Thoracic aorta (tissue), 2 donors: ENCODE data around the gene PLXDC2. TPM values are rescaled to one million over a fixed set of nuclear protein-coding genes. Genes with fewer than 3 reads are reported as not detected.

Experiments
- ATAC-seq: fragments of 150-250 bp; one replicate; pipeline ENCODE4 v1.8.0; 2017; ENCODE audit warnings: low read depth; ENCODE audit not compliant: insufficient number of reproducible peaks, low FRiP score
- DNase-seq: peaks from one replicate; pipeline ENCODE4 v3.0.0-alpha.2; 2020; ENCODE audit warnings: low spot score
- H3K27ac ChIP-seq, 2 donors: fragments of 200-600 bp; sonication (generic); 1 replicate in 1 of 2; 2 replicates in 1 of 2; pipeline ENCODE4 v1.5.1; 2016; ENCODE audit warnings: mild to moderate bottlenecking in 2 of 2, moderate library complexity in 2 of 2
- H3K27me3 ChIP-seq: fragments of 200-600 bp; sonication (generic); replicated peaks from 2 replicates; pipeline ENCODE4 v1.6.0; 2016; ENCODE audit warnings: mild to moderate bottlenecking; ENCODE audit not compliant: insufficient read depth
- H3K36me3 ChIP-seq: fragments of 200-600 bp; sonication (generic); one replicate; pipeline ENCODE4 v1.5.1; 2016
- H3K4me1 ChIP-seq, 2 donors: fragments of 200-600 bp; sonication (generic); 1 replicate in 1 of 2; 2 replicates in 1 of 2; pipeline versions ENCODE4 v1.5.1 to v1.6.0; 2016; ENCODE audit warnings: low read depth in 2 of 2, mild to moderate bottlenecking in 1 of 2; ENCODE audit not compliant: control insufficient read depth in 1 of 2
- H3K4me3 ChIP-seq: fragments of 200-600 bp; sonication (generic); 2 replicates; pipeline ENCODE4 v1.5.1; 2016; ENCODE audit warnings: mild to moderate bottlenecking
- H3K9me3 ChIP-seq: fragments of 200-600 bp; sonication (generic); 2 replicates; pipeline ENCODE4 v1.5.1; 2016
- total RNA-seq, 2 donors: library from RNA; depleted of rRNA; stranded (reverse); fragments of >200 nt; gene quantifications; one replicate each; pipeline versions ENCODE4 v1.1.0 to v1.2.3, GENCODE V29; 2016
- TF ChIP-seq, protein P1 (sequence below): fragments of 200-600 bp; sonication (generic); IDR thresholded peaks from one replicate; pipeline ENCODE4 v1.5.1; 2019; ENCODE audit warnings: antibody characterized with exemption

The PLXDC2 gene
- total RNA-seq, 2 donors from 2014 or later: 105 to 155 TPM

GRCh38 chr10:20109613-20110012 is 293.4 kb downstream of the PLXDC2 start:
- no peak for DNase-seq
- TF ChIP-seq, protein P1, sequence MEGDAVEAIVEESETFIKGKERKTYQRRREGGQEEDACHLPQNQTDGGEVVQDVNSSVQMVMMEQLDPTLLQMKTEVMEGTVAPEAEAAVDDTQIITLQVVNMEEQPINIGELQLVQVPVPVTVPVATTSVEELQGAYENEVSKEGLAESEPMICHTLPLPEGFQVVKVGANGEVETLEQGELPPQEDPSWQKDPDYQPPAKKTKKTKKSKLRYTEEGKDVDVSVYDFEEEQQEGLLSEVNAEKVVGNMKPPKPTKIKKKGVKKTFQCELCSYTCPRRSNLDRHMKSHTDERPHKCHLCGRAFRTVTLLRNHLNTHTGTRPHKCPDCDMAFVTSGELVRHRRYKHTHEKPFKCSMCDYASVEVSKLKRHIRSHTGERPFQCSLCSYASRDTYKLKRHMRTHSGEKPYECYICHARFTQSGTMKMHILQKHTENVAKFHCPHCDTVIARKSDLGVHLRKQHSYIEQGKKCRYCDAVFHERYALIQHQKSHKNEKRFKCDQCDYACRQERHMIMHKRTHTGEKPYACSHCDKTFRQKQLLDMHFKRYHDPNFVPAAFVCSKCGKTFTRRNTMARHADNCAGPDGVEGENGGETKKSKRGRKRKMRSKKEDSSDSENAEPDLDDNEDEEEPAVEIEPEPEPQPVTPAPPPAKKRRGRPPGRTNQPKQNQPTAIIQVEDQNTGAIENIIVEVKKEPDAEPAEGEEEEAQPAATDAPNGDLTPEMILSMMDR: no peak

DNA sequence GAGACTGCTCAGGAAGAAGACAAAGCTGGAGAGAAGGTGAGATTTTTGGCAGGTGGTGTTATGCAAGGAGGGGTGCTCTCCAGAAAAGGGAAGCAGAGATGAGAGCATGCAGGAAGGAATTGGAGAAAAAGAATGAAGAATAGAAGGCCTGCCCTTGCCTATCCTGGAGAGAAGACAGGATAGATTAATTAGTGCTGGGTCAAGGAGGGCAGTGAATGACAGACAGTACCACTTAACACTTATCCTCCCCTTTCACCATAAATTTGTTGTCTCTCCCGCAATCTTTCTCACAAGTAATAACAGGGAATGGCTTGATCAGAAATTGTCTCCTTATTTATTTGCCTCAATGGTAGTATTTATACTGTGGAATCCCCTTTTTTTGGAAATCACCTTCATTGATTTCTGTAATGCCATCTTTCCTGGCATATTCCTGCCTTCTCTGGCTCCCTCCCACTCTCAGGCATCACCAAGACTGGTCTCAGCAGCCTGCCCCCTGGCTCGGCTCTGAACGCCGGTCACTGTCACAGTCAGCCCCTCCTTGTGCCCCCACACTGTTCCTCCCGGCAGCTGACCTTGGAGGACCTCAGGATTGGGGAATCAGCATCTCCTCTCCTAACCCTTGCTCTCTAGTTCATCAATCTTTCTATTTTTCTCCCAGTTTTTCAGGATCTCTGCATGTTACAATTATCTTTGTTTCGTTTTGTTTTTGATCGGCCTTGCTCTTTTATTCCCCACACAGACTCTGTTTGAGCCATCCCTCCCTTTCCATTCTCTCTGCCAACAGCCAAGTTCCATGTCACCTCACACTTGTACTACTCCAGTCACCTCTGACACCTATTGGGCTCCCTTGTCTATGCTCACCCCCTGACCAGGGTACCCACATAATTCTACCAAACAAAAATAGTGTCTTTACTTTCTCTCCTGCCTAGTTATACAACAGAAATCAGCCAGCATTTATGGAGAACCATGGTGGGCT is 294.2 kb downstream of the PLXDC2 start:
- ATAC-seq: no peak
- Histone ChIP-seq H3K27ac (no peak overlapping the region), H3K4me3 (peak overlapping the region; percentile 22), H3K36me3 (no peaks in the 10 kb centered on the region), H3K9me3 (no peaks in the 10 kb centered on the region), H3K4me1 (no peaks in the 10 kb centered on the region), H3K27me3 (no peaks in the 10 kb centered on the region)
- no peak for DNase-seq
- TF ChIP-seq, protein P1: no peak

More at GRCh38 chr10:20109613-20110012, 293.4 kb downstream of the PLXDC2 start:
- Histone ChIP-seq H3K4me1 (no peaks in the 10 kb centered on the region), H3K27ac (no peak overlapping the region), H3K27me3 (no peaks in the 10 kb centered on the region), H3K9me3 (no peaks in the 10 kb centered on the region), H3K4me3 (no peak overlapping the region), H3K36me3 (no peaks in the 10 kb centered on the region)
- no peak for ATAC-seq

DNA sequence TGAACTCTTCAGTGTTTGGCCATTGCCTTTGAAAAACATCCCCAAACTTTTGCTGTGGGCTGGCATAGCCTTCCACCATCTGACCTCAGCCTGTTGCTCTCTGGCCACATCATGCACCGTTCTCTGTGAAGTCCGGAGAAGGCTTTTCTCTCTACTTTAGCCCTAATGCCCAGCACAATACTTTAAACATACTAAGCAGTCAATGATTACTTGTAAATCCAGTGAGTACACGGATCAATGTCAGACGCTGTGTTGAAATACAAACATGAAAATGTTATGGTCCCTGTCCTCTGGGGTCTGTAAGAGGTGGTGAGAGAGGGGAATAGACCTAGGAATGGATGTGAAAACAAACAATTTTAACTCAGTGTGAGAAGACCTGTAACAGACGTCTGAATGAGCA is 297.9 kb downstream of the PLXDC2 start:
- Histone ChIP-seq H3K27ac (no peak overlapping the region), H3K9me3 (no peaks in the 10 kb centered on the region), H3K36me3 (no peaks in the 10 kb centered on the region), H3K4me3 (no peak overlapping the region), H3K27me3 (no peaks in the 10 kb centered on the region), H3K4me1 (no peaks in the 10 kb centered on the region)
- TF ChIP-seq, protein P1: no peak
- DNase-seq (no peak), ATAC-seq (no peak)

GRCh38 chr10:20115894-20116293 is 299.7 kb downstream of the PLXDC2 start:
- Histone ChIP-seq H3K9me3 (no peaks in the 10 kb centered on the region), H3K4me1 (no peaks in the 10 kb centered on the region)

GRCh38 chr10:20117471-20117870 is 301.2 kb downstream of the PLXDC2 start:
- TF ChIP-seq, protein P1: no peak
- no peak for DNase-seq
- no peaks in the 10 kb centered on the region for H3K36me3 ChIP-seq
- no peak overlapping the region for H3K27ac ChIP-seq
- no peak for ATAC-seq
- no peaks in the 10 kb centered on the region for H3K9me3 ChIP-seq
- H3K4me3 ChIP-seq: no peak overlapping the region
- no peaks in the 10 kb centered on the region for H3K27me3 ChIP-seq
- H3K4me1 ChIP-seq: no peaks in the 10 kb centered on the region

More at GRCh38 chr10:20115894-20116293, 299.7 kb downstream of the PLXDC2 start:
- Histone ChIP-seq H3K27me3 (no peaks in the 10 kb centered on the region), H3K36me3 (no peaks in the 10 kb centered on the region), H3K4me3 (no peak overlapping the region), H3K27ac (no peak overlapping the region)
- DNase-seq (no peak), ATAC-seq (no peak)
- TF ChIP-seq, protein P1: no peak
